ENCODE data around the gene NACC2. TPM values are rescaled to one million over a fixed set of nuclear protein-coding genes. Genes with fewer than 3 reads are reported as not detected.
A peak's percentile ranks its signal among the peaks of the same experiment; 100 is the strongest.

NACC2 gene
- total and polyA plus RNA-seq, 2 donors (not counting 1 experiment from before 2014, with no cell fraction given) = 12.3 to 18.2 TPM

- H3K4me2 ChIP-seq (ENCODE audit: extremely low read depth, insufficient read depth, low read length) = peak overlapping the region; percentile 66
- TF ChIP-seq EZH2 (IDR thresholded peaks at IDR 0.05; ENCODE audit: low read length, missing control alignments) (no peak), CTCF (conservative IDR thresholded peaks at IDR 0.05 in 1 of 2, IDR thresholded peaks at IDR 0.05 in 1 of 2; ENCODE audit: low read depth in 1 of 2, low read length in 2 of 2) (no peak)
- H3K4me3 ChIP-seq (replicated peaks in 1 of 4; ENCODE audit: control extremely low read depth in 1 of 4, insufficient read depth in 1 of 4, low read depth in 3 of 4, low read length in 4 of 4) = peak overlapping the region in 3 of 4 experiments; percentile 54 to 64 (median 63)
- H3K9me3 ChIP-seq (ENCODE audit: control insufficient read depth, insufficient read depth, low read depth, low read length) = no peaks in the 10 kb centered on the region
- peaks cover 13% of the 10 kb centered on the region for H3K79me2 ChIP-seq (ENCODE audit: control insufficient read depth, insufficient read depth, low read length)
- no peaks in the 10 kb centered on the region for H4K20me1 ChIP-seq (ENCODE audit: control insufficient read depth, extremely low read depth, insufficient read depth, low read length)
- peak overlapping the region; percentile 50 for H3K9ac ChIP-seq (ENCODE audit: insufficient read depth, low read length)
- no peak overlapping the region for H2AFZ ChIP-seq (ENCODE audit: low read length)
- H3K36me3 ChIP-seq (ENCODE audit: control insufficient read depth, insufficient read depth, low read length) = peaks cover 16% of the 10 kb centered on the region
- DNase-seq (ENCODE audit: low read depth in 2 of 2) = peak in 1 of 2 donors; percentile 27
- H3K4me1 ChIP-seq (ENCODE audit: control insufficient read depth, extremely low read depth, insufficient read depth, low read length) = peaks cover 11% of the 10 kb centered on the region
- peak overlapping the region; percentile 59 for H3K27ac ChIP-seq (ENCODE audit: insufficient read depth, low read length)
- H3K27me3 ChIP-seq (ENCODE audit: control insufficient read depth, insufficient read depth, low read length) = no peaks in the 10 kb centered on the region
These were observed 43.6 kb downstream of the NACC2 start for GRCh38 chr9:136051453-136051836.

GRCh38 chr9:136050701-136051452 is 44.2 kb downstream of the NACC2 start:
- H3K9ac ChIP-seq (ENCODE audit: insufficient read depth, low read length) = peak overlapping the region; percentile 50

More at GRCh38 chr9:136050701-136051452, 44.2 kb downstream of the NACC2 start:
- H3K27ac ChIP-seq (ENCODE audit: insufficient read depth, low read length) = peak overlapping the region; percentile 59
- TF ChIP-seq EZH2 (IDR thresholded peaks at IDR 0.05; ENCODE audit: low read length, missing control alignments) (no peak), CTCF (conservative IDR thresholded peaks at IDR 0.05 in 1 of 2, IDR thresholded peaks at IDR 0.05 in 1 of 2; ENCODE audit: low read depth in 1 of 2, low read length in 2 of 2) (no peak)
- no peaks in the 10 kb centered on the region for H3K27me3 ChIP-seq (ENCODE audit: control insufficient read depth, insufficient read depth, low read length)
- peak overlapping the region; percentile 42 to 64 (median 58) for H3K4me3 ChIP-seq (replicated peaks in 1 of 4; ENCODE audit: control extremely low read depth in 1 of 4, insufficient read depth in 1 of 4, low read depth in 3 of 4, low read length in 4 of 4)
- H3K36me3 ChIP-seq (ENCODE audit: control insufficient read depth, insufficient read depth, low read length) = peaks cover 16% of the 10 kb centered on the region
- H3K4me2 ChIP-seq (ENCODE audit: extremely low read depth, insufficient read depth, low read length) = peak overlapping the region; percentile 66
- peaks cover 13% of the 10 kb centered on the region for H3K79me2 ChIP-seq (ENCODE audit: control insufficient read depth, insufficient read depth, low read length)
- peak in 1 of 2 donors; percentile 26 for DNase-seq (ENCODE audit: low read depth in 2 of 2)
- no peaks in the 10 kb centered on the region for H3K9me3 ChIP-seq (ENCODE audit: control insufficient read depth, insufficient read depth, low read depth, low read length)
- H3K4me1 ChIP-seq (ENCODE audit: control insufficient read depth, extremely low read depth, insufficient read depth, low read length) = peaks cover 11% of the 10 kb centered on the region
- H4K20me1 ChIP-seq (ENCODE audit: control insufficient read depth, extremely low read depth, insufficient read depth, low read length) = no peaks in the 10 kb centered on the region
- no peak overlapping the region for H2AFZ ChIP-seq (ENCODE audit: low read length)

All from fibroblast of lung (primary cell).